ES-I3 (cell line): ENCODE measurements around the gene KDM7A.
"Not testable (repeated sequence)": the region's sequence is repeated elsewhere in the genome, so short reads cannot be mapped to it uniquely, and the experiment has no call there.

Source experiments
- H3K36me3 ChIP-seq: 2 replicates; pipeline ENCODE4 v1.6.1; 2013; ENCODE audit warnings: mild to moderate bottlenecking, low read length, control low read depth, moderate library complexity; ENCODE audit not compliant: insufficient read depth
- H3K4me1 ChIP-seq: 2 replicates; pipeline ENCODE4 v1.6.1; 2013; ENCODE audit warnings: mild to moderate bottlenecking, control low read depth, low read length; ENCODE audit not compliant: insufficient read depth
- H3K9ac ChIP-seq: 2 replicates; pipeline ENCODE4 v1.6.1; 2013; ENCODE audit warnings: low read depth, mild to moderate bottlenecking, low read length, moderate library complexity
- H3K9me3 ChIP-seq: 2 replicates; pipeline ENCODE4 v1.6.1; 2013; ENCODE audit warnings: mild to moderate bottlenecking, low read length, moderate library complexity; ENCODE audit not compliant: control insufficient read depth, insufficient read depth

KDM7A gene

DNA sequence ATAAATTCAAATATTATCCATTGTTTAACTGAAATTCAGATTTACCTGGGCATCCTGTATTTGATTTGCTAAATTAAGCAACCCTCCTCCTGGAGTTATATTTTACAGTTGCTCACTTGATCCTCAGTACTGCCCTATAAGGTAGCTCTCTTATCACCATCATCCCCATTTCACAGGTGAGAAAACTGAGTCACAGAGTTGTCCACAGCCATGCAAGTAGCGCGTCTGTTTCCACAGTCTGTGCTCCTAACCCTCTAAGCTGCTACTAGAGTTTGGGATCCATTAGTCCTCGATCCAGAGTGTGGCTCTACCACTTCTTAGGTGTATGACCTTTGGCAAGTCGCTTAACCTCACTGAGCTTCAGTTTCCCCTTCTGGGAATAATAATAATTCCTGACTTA, 34.9 kb upstream of the KDM7A start:
- Histone ChIP-seq H3K9ac (no peak overlapping the region), H3K36me3 (no peaks in the 10 kb centered on the region)

GRCh38 chr7:140209866-140210609, 33.3 kb upstream of the KDM7A start:
- Histone ChIP-seq H3K36me3 (no peaks in the 10 kb centered on the region), H3K9me3 (no peaks in the 10 kb centered on the region), H3K4me1 (no peaks in the 10 kb centered on the region), H3K9ac (no peak overlapping the region)

More for the DNA sequence above, 34.9 kb upstream of the KDM7A start:
- H3K4me1 ChIP-seq = no peaks in the 10 kb centered on the region
- no peaks in the 10 kb centered on the region for H3K9me3 ChIP-seq

DNA sequence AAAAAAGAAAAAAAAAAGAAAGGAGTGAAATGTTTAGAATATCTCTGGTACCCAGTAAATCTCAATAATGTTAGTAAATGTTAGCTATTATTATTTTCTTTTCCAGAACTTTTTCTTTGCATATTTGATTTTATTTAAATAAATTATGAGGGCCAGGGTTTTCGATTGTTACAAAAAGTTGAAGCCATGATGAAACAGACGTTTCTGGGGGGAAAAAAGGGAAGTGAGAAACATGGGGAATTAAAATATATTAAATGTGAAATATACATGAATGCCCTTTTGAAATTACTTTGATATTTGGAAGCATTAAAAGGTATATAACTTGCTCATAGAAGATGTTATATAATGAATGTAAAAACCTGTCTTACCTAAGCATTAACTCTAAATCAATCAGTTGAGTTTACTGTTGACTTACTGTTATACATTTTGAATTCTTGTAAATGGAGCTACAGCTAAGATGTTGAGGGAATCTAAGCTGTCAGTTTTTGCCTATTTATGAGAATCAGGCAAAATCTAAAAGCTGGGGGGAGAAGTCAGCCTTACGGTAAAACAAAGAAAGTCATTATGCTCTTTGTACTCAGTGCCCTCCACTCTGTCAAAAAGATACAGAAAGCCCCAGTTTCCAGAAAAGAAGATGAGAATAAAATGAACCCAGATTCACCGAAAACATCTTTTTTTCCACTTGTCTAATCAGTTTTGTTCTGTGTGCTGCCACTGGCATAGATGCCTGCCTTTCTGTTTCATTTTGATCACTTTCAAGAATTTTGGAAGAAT, 30.0 kb upstream of the KDM7A start:
- Histone ChIP-seq H3K4me1 (no peaks in the 10 kb centered on the region), H3K36me3 (no peaks in the 10 kb centered on the region), H3K9me3 (peaks cover 5% of the 10 kb centered on the region; the same call in 1 of the 2 replicates), H3K9ac (no peak overlapping the region)

DNA sequence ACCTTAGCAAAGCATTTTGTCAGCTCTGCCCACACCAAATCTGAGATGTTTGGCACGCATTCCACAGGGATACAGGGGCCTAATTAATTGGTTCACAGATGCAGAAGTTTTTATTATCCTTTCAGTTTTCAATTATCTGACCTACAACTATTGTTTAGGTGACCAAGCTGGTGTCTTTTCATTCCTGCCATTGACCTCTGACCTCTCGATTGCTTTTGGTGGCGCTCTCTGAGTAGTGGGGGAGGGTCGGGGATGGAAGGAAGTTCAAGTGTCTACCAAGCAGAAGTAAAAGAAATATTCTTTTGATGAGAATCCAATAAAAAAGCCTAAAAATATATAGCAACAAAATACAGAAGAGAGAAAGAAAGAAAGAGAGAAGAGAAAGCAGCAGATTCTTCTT, 28.8 kb upstream of the KDM7A start:
- Histone ChIP-seq H3K4me1 (no peaks in the 10 kb centered on the region), H3K9ac (no peak overlapping the region), H3K36me3 (no peaks in the 10 kb centered on the region), H3K9me3 (peaks cover 5% of the 10 kb centered on the region; the same call in 1 of the 2 replicates)

GRCh38 chr7:140203556-140203955, 26.8 kb upstream of the KDM7A start:
- Histone ChIP-seq H3K9ac (no peak overlapping the region), H3K36me3 (no peaks in the 10 kb centered on the region), H3K4me1 (no peaks in the 10 kb centered on the region), H3K9me3 (peaks cover 5% of the 10 kb centered on the region; the same call in 1 of the 2 replicates)

- not testable (repeated sequence) for H3K9me3 ChIP-seq, H3K4me1 ChIP-seq
Measured at GRCh38 chr7:140202942-140203341, 26.2 kb upstream of the KDM7A start.

DNA sequence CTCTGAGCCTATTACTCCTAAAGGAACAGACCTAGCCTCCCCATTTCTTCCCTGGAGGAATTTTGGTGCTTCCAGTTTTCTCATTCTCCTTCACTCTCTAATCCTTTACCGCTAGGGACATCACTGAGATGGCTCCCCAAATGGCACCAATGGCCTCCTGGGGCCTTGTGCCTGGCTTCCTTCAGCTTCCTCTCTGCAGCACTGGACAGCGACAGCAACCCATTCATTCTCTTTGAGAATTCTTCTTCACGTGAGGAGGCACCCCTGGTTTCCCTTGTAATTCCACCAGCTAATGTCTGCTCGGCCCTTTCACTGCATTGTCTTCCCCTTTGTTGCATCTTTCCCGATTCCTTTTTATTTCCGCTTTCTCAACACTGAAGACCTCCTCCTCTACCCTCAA, 24.6 kb upstream of the KDM7A start:
- no peaks in the 10 kb centered on the region for H3K4me1 ChIP-seq

More at GRCh38 chr7:140202942-140203341, 26.2 kb upstream of the KDM7A start:
- not testable (repeated sequence) for H3K36me3 ChIP-seq, H3K9ac ChIP-seq

GRCh38 chr7:140200061-140200989, 23.5 kb upstream of the KDM7A start:
- H3K4me1 ChIP-seq = no peaks in the 10 kb centered on the region

More for the DNA sequence above, 24.6 kb upstream of the KDM7A start:
- Histone ChIP-seq H3K9ac (no peak overlapping the region), H3K36me3 (no peaks in the 10 kb centered on the region), H3K9me3 (peaks cover 5% of the 10 kb centered on the region; the same call in 1 of the 2 replicates)

DNA sequence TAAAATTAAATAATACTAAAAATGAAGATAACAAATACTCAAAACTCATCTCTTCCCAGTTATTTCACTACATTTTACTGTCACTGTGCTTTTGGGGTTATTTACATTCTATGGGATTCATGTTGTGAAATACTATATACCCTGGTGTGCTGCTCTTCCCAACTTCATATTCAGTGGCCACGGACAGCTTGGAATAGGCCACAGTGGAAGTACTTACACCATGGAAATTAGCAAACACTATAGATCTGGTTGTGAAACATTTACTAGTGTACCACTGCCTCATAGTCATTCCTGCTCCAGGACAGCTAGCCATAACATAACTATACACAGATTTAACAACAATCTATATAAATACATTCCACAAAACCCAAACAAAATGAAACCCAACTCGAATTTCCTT, 21.2 kb upstream of the KDM7A start:
- Histone ChIP-seq H3K9me3 (peaks cover 2% of the 10 kb centered on the region; the same call in 1 of the 2 replicates), H3K36me3 (no peaks in the 10 kb centered on the region), H3K4me1 (no peaks in the 10 kb centered on the region), H3K9ac (no peak overlapping the region)

More at GRCh38 chr7:140200061-140200989, 23.5 kb upstream of the KDM7A start:
- peaks cover 8% of the 10 kb centered on the region for H3K9me3 ChIP-seq
- no peaks in the 10 kb centered on the region for H3K36me3 ChIP-seq
- H3K9ac ChIP-seq = no peak overlapping the region

GRCh38 chr7:140197218-140197890, 20.6 kb upstream of the KDM7A start:
- no peak overlapping the region for H3K9ac ChIP-seq
- H3K4me1 ChIP-seq = no peaks in the 10 kb centered on the region
- no peaks in the 10 kb centered on the region for H3K36me3 ChIP-seq
- peaks cover 2% of the 10 kb centered on the region; the same call in 1 of the 2 replicates for H3K9me3 ChIP-seq

DNA sequence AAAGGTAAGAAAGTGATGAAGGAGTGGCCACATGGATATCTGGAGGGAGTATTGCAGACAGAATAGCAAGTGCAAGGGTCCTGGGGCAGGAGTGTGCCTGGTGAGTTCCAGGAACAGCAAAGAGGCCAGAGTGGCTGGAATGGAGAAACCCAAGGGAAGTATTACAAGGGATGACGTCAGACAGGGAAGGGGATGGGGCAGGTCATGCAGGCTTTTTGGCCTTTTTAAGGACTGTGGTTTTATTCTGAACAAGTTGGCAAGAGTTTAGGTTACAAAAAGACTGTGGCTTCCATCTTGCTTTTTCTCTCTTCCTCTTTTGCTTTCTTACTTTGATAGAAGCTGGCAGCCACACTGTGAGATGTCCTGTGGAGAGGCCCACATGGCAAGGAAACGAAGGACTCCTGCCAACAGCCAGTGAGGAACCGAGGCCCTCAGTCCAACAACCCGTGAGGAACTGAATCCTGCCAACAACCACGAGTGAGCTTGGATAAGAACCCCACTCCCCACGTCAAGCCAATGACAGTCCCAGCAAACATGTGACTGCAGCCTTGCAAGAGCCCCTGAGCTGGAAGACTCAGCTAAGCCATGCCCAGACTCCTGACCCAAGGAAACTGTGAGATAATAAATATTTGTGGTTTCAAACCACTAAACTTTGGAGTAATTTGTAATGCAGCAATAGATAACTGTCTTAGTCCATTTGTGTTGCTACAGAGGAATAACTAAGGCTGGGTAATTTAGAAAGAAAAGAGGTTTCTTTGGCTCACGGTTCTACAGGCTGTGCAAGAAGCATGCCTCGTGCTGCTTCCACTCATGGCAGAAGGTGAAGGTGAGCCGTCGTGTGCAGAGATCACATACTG, 19.8 kb upstream of the KDM7A start:
- peaks cover 2% of the 10 kb centered on the region; the same call in 1 of the 2 replicates for H3K9me3 ChIP-seq
- no peak overlapping the region for H3K9ac ChIP-seq
- H3K36me3 ChIP-seq = no peaks in the 10 kb centered on the region
- H3K4me1 ChIP-seq = no peaks in the 10 kb centered on the region

DNA sequence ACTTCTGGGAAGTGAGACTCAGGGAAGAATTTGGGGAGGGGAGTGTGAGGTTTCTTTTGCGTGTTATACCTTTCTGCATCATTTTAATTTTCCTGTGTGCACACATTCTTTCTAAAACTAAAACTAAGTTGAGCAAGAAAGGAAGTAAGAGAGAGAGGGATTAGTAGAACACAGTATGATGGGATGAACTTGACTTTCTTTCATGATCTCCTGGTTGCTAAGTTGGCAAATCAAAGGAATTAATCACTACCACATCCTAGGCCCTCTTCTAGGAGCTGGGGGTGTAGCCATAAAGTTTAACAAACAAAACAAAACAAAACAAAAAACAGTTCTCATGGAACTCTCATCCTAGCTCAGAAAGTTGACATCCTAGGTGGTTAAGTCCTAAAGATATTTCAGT, 19.1 kb upstream of the KDM7A start:
- H3K4me1 ChIP-seq = no peaks in the 10 kb centered on the region
- no peak overlapping the region for H3K9ac ChIP-seq
- no peaks in the 10 kb centered on the region for H3K36me3 ChIP-seq
- peaks cover 2% of the 10 kb centered on the region; the same call in 1 of the 2 replicates for H3K9me3 ChIP-seq

DNA sequence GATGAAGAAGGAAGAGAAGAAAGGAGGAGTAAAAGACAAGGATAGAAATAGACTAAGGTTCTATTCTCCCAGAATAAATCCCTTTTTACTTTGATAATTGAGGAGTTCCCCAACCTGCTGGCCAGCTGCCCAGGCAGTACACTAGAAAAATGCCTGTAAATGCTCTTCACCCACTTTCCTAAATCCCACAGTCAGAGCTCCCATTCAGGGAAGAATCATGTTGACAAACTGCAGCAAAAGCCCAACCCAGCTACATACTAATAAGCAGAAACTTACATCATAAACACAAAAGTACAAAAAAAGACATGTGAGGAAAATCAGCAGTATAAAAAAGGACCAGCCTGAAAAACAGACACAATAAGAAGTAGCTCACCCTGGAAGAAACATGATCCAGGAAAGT, 15.8 kb upstream of the KDM7A start:
- H3K9ac ChIP-seq = no peak overlapping the region
- no peaks in the 10 kb centered on the region for H3K4me1 ChIP-seq
- no peaks in the 10 kb centered on the region for H3K36me3 ChIP-seq
- peaks cover 2% of the 10 kb centered on the region; the same call in 1 of the 2 replicates for H3K9me3 ChIP-seq
